HepG2 (cell line): ENCODE measurements around the gene WBP1. TPM values are rescaled to one million over a fixed set of nuclear protein-coding genes. Genes with fewer than 3 reads are reported as not detected.

ENCODE experiments used
- ATF7 ChIP-seq, 2 experiments: fragments of 450-650 bp in 1 of 2; sonication (generic) in 1 of 2; formaldehyde crosslinking in 1 of 2; IDR thresholded peaks; 2 replicates each; pipeline versions ENCODE4 v1.4.0 to v1.6.1; 2016 to 2020; ENCODE audit warnings: antibody characterized with exemption in 1 of 2, mild to moderate bottlenecking in 1 of 2, missing genetic modification reagents in 1 of 2
- GLI4 ChIP-seq: sonication (generic); formaldehyde crosslinking; IDR thresholded peaks from 2 replicates; pipeline ENCODE4 v1.5.1; 2020; ENCODE audit warnings: missing genetic modification reagents, mild to moderate bottlenecking, moderate library complexity, borderline replicate concordance
- HNRNPL ChIP-seq: fragments of 200-400 bp; formaldehyde crosslinking; IDR thresholded peaks from 2 replicates; pipeline ENCODE4 v1.6.1; 2017; ENCODE audit warnings: mild to moderate bottlenecking, low read depth, low read length
- HNRNPUL1 ChIP-seq: fragments of 200-400 bp; formaldehyde crosslinking; IDR thresholded peaks from 2 replicates; pipeline ENCODE4 v1.6.1; 2017; ENCODE audit warnings: low read depth, mild to moderate bottlenecking, low read length, moderate library complexity
- MATR3 ChIP-seq: sonication (generic); formaldehyde crosslinking; IDR thresholded peaks from 2 replicates; pipeline ENCODE4 v1.4.0; 2020; ENCODE audit warnings: missing genetic modification reagents
- NFIC ChIP-seq: IDR thresholded peaks from 2 replicates; pipeline ENCODE4 v1.6.1; 2012; ENCODE audit warnings: mild to moderate bottlenecking, low read length, inconsistent platforms
- NFYB ChIP-seq: sonication (generic); formaldehyde crosslinking; IDR thresholded peaks from 2 replicates; pipeline ENCODE4 v1.4.0; 2020; ENCODE audit warnings: missing genetic modification reagents
- REST ChIP-seq, 2 experiments: IDR thresholded peaks; 2 replicates each; pipeline ENCODE4 v1.6.1; 2011 to 2012; ENCODE audit warnings: low read length in 2 of 2, borderline replicate concordance in 1 of 2, low read depth in 1 of 2, mild to moderate bottlenecking in 1 of 2, moderate library complexity in 1 of 2
- SAP130 ChIP-seq: IDR thresholded peaks from 2 replicates; pipeline ENCODE4 v1.6.1; 2016; ENCODE audit warnings: low read depth
- SIN3A ChIP-seq: IDR thresholded peaks from 2 replicates; pipeline ENCODE4 v1.6.1; 2011; ENCODE audit warnings: low read depth, mild to moderate bottlenecking, control low read depth, low read length, borderline replicate concordance
- SMAD9 ChIP-seq: sonication (generic); formaldehyde crosslinking; IDR thresholded peaks from 2 replicates; pipeline ENCODE4 v1.5.1; 2020; ENCODE audit warnings: mild to moderate bottlenecking, missing genetic modification reagents
- ZBED4 ChIP-seq: sonication (generic); formaldehyde crosslinking; IDR thresholded peaks from 2 replicates; pipeline ENCODE4 v1.4.0; 2020; ENCODE audit warnings: missing genetic modification reagents, borderline replicate concordance
- ZNF350 ChIP-seq: sonication (generic); formaldehyde crosslinking; IDR thresholded peaks from 2 replicates; pipeline ENCODE4 v1.4.0; 2020; ENCODE audit warnings: mild to moderate bottlenecking, low read depth, missing genetic modification reagents, borderline replicate concordance
- ZNF747 ChIP-seq: sonication (generic); formaldehyde crosslinking; IDR thresholded peaks from 2 replicates; pipeline ENCODE4 v1.8.1; 2023; ENCODE audit warnings: missing genetic modification reagents, mild to moderate bottlenecking, borderline replicate concordance
- polyA plus RNA-seq, 8 experiments: library from polyadenylated mRNA; depleted of rRNA in 3 of 8; stranded (reverse) in 7 of 8; unstranded in 1 of 8; fragments of >200 nt; fragmentation: Illumina TruSeq in 4 of 8; extraction: Trizol in 4 of 8; gene quantifications; 2 replicates each; pipeline versions ENCODE4 v1.2.1 to v1.2.3, GENCODE V29; 2011 to 2016; ENCODE audit warnings: low read depth in 4 of 8, missing spikeins in 1 of 8, mixed read lengths in 1 of 8; ENCODE audit not compliant: insufficient read depth in 1 of 8
- total RNA-seq, 5 experiments: library from RNA; depleted of rRNA; stranded (reverse); fragments of >200 nt; fragmentation: Illumina TruSeq; extraction: Trizol; gene quantifications; 2 replicates each; pipeline ENCODE4 v1.2.3, GENCODE V29; 2016; ENCODE audit warnings: low read depth in 1 of 5
- TF ChIP-seq, protein P1 (sequence below): sonication (generic); formaldehyde crosslinking; IDR thresholded peaks from 2 replicates; pipeline ENCODE4 v1.5.0; 2020; ENCODE audit warnings: mild to moderate bottlenecking, missing genetic modification reagents
- TF ChIP-seq, protein P2 (sequence below): sonication (generic); formaldehyde crosslinking; IDR thresholded peaks from 2 replicates; pipeline ENCODE4 v1.4.0; 2020; ENCODE audit warnings: missing genetic modification reagents, mild to moderate bottlenecking, borderline replicate concordance

Gene WBP1
- total and polyA plus RNA-seq, 2 of the 13 experiments (the other 11 are each of a cell fraction or from before 2014, with no cell fraction given), result 38.8 to 85.7 TPM

DNA sequence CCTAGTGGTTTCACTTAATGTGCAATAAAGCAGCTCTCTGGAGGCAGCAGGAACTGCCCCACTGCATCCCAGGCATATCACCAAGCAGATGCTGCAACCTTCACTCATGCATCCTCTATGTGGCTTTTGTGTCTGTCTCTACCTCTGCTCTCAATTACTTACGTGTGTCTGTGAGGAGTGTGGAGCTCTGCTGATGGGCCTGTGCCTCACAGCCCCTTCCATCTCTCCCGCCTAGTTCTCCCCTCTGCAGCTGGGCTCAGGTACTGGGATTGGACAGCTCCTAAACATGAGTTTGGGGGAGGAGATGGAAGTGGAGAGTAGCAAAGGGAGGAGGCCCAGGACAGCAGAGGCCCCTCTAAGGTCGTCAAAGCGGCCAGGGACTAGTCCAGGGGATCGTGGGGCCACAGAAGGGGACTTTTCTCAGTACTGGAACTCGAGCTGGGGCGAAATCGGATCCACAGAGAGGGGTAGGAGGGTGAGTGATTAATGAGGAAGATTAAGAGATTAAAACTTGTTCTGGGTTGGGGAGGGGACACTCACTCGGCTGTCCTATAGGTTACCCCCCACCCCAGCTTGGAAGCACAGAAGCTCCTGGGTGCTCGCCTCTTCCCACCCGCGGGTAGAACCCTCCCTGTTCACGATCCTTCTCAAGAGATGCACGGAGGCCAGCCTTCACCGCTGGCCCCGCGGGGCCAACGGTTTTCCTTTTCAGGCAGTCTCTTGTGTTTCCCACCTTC, 43.3 kb downstream of the WBP1 start (continued):
- TF ChIP-seq REST (IDR thresholded peaks at IDR 0.05; ENCODE audit: borderline replicate concordance in 1 of 2, low read depth in 1 of 2, low read length in 2 of 2) (peak in 1 of 2 experiments; percentile 85; a peak in 2 of 4 replicates), ZNF747 (no peak), ZBED4 (CRISPR knock-in tag) (no peak), SMAD9 (no peak), ZNF350 (CRISPR knock-in tag) (no peak), NFYB (no peak), NFIC (no peak), GLI4 (CRISPR knock-in tag) (no peak), SAP130 (peak; percentile 16; the same call in 1 of the 2 replicates), SIN3A (no peak), HNRNPL (no peak), MATR3 (CRISPR knock-in tag) (no peak), ATF7 (IDR thresholded peaks at IDR 0.05) (no peak), ATF7 (CRISPR knock-in tag; IDR thresholded peaks at IDR 0.05) (no peak), HNRNPUL1 (no peak)
- TF ChIP-seq, protein P1, sequence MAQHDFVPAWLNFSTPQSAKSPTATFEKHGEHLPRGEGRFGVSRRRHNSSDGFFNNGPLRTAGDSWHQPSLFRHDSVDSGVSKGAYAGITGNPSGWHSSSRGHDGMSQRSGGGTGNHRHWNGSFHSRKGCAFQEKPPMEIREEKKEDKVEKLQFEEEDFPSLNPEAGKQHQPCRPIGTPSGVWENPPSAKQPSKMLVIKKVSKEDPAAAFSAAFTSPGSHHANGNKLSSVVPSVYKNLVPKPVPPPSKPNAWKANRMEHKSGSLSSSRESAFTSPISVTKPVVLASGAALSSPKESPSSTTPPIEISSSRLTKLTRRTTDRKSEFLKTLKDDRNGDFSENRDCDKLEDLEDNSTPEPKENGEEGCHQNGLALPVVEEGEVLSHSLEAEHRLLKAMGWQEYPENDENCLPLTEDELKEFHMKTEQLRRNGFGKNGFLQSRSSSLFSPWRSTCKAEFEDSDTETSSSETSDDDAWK (CRISPR knock-in tag), result no peak
- TF ChIP-seq, protein P2, sequence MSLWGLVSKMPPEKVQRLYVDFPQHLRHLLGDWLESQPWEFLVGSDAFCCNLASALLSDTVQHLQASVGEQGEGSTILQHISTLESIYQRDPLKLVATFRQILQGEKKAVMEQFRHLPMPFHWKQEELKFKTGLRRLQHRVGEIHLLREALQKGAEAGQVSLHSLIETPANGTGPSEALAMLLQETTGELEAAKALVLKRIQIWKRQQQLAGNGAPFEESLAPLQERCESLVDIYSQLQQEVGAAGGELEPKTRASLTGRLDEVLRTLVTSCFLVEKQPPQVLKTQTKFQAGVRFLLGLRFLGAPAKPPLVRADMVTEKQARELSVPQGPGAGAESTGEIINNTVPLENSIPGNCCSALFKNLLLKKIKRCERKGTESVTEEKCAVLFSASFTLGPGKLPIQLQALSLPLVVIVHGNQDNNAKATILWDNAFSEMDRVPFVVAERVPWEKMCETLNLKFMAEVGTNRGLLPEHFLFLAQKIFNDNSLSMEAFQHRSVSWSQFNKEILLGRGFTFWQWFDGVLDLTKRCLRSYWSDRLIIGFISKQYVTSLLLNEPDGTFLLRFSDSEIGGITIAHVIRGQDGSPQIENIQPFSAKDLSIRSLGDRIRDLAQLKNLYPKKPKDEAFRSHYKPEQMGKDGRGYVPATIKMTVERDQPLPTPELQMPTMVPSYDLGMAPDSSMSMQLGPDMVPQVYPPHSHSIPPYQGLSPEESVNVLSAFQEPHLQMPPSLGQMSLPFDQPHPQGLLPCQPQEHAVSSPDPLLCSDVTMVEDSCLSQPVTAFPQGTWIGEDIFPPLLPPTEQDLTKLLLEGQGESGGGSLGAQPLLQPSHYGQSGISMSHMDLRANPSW (CRISPR knock-in tag), result no peak
